BE2C (cell line): Measurements from ENCODE around the gene ZNF697.

Experiments used
- DNase-seq: peaks from one replicate; pipeline ENCODE4 v3.0.0-alpha.2; 2020
- H3K27me3 ChIP-seq: fragments of 250-450 bp; sonication (Bioruptor Pico); 2 replicates; pipeline ENCODE4 v1.5.1; 2020; ENCODE audit warnings: mild to moderate bottlenecking
- H3K36me3 ChIP-seq: fragments of 250-450 bp; sonication (Bioruptor Pico); 2 replicates; pipeline ENCODE4 v1.5.1; 2020; ENCODE audit warnings: mild to moderate bottlenecking
- H3K4me1 ChIP-seq: fragments of 250-450 bp; sonication (Bioruptor Pico); 2 replicates; pipeline ENCODE4 v1.5.1; 2020
- H3K4me3 ChIP-seq: 2 replicates; pipeline ENCODE4 v1.5.1; 2011; ENCODE audit warnings: low read depth, low read length
- H3K9me3 ChIP-seq: fragments of 250-450 bp; sonication (Bioruptor Pico); 2 replicates; pipeline ENCODE4 v1.5.1; 2020
- CTCF ChIP-seq: IDR thresholded peaks from 2 replicates; pipeline ENCODE4 v1.5.1; 2012; ENCODE audit warnings: mild to moderate bottlenecking, low read depth, low read length

The ZNF697 gene

GRCh38 chr1:119660253-119661083 lies 12.4 kb upstream of the ZNF697 start:
- no peak for DNase-seq
- no peak overlapping the region for H3K4me3 ChIP-seq
- H3K9me3 ChIP-seq, result no peaks in the 10 kb centered on the region
- no peaks in the 10 kb centered on the region for H3K4me1 ChIP-seq
- TF ChIP-seq CTCF, result no peak
- no peaks in the 10 kb centered on the region for H3K36me3 ChIP-seq
- H3K27me3 ChIP-seq, result peaks cover 41% of the 10 kb centered on the region

GRCh38 chr1:119659628-119660027 lies 11.6 kb upstream of the ZNF697 start:
- peaks cover 49% of the 10 kb centered on the region for H3K27me3 ChIP-seq
- no peaks in the 10 kb centered on the region for H3K36me3 ChIP-seq
- H3K4me3 ChIP-seq, result no peak overlapping the region
- no peaks in the 10 kb centered on the region for H3K9me3 ChIP-seq
- no peaks in the 10 kb centered on the region for H3K4me1 ChIP-seq
- no peak for TF ChIP-seq CTCF
- DNase-seq, result no peak

- H3K27me3 ChIP-seq, result peaks cover 72% of the 10 kb centered on the region
- DNase-seq, result no peak
- H3K36me3 ChIP-seq, result no peaks in the 10 kb centered on the region
- TF ChIP-seq CTCF, result no peak
- H3K4me3 ChIP-seq, result no peak overlapping the region
- H3K9me3 ChIP-seq, result no peaks in the 10 kb centered on the region
- H3K4me1 ChIP-seq, result no peaks in the 10 kb centered on the region
Observed at GRCh38 chr1:119656410-119656955, 8.4 kb upstream of the ZNF697 start.

- no peaks in the 10 kb centered on the region for H3K4me1 ChIP-seq
- H3K4me3 ChIP-seq, result no peak overlapping the region
- no peaks in the 10 kb centered on the region for H3K9me3 ChIP-seq
- no peak for DNase-seq
- no peak for TF ChIP-seq CTCF
- H3K27me3 ChIP-seq, result peaks cover 83% of the 10 kb centered on the region
- H3K36me3 ChIP-seq, result no peaks in the 10 kb centered on the region
Observed at GRCh38 chr1:119655154-119655553, 7.1 kb upstream of the ZNF697 start.

GRCh38 chr1:119653839-119654170 lies 5.7 kb upstream of the ZNF697 start:
- no peak for DNase-seq
- Histone ChIP-seq H3K4me3 (no peak overlapping the region), H3K36me3 (no peaks in the 10 kb centered on the region), H3K4me1 (no peaks in the 10 kb centered on the region), H3K9me3 (no peaks in the 10 kb centered on the region), H3K27me3 (peaks cover 75% of the 10 kb centered on the region)
- no peak for TF ChIP-seq CTCF

GRCh38 chr1:119653135-119653838 lies 5.2 kb upstream of the ZNF697 start:
- H3K4me1 ChIP-seq, result no peaks in the 10 kb centered on the region
- H3K36me3 ChIP-seq, result no peaks in the 10 kb centered on the region
- H3K4me3 ChIP-seq, result no peak overlapping the region
- H3K9me3 ChIP-seq, result no peaks in the 10 kb centered on the region
- no peak for TF ChIP-seq CTCF
- H3K27me3 ChIP-seq, result peaks cover 75% of the 10 kb centered on the region
- no peak for DNase-seq
